B cell (primary cell): ENCODE data around the gene NOL3. TPM values are rescaled to one million over a fixed set of nuclear protein-coding genes. Genes with fewer than 3 reads are reported as not detected.
A peak's percentile ranks its signal among the peaks of the same experiment; 100 is the strongest.

Experiments used
- ATAC-seq: fragments of 200-7000 bp; cut with Tn5 transposase; one replicate; pipeline ENCODE4 v1.10.0; 2021; ENCODE audit warnings: low read depth, mild to moderate bottlenecking, moderate number of reproducible peaks, moderate library complexity
- CTCF ChIA-PET: fragments of 350-600 bp; sonication (Branson Sonifier 250); formaldehyde crosslinking; loops from one replicate; lab custom pipeline; 2021; ENCODE audit warnings: antibody characterized with exemption, inconsistent platforms; lab: Charles Lee
- POLR2A ChIA-PET: fragments of 350-600 bp; sonication (Branson Sonifier 250); formaldehyde crosslinking; loops from one replicate; lab custom pipeline; 2021; ENCODE audit warnings: antibody characterized with exemption; lab: Charles Lee
- DNase-seq: peaks from one replicate; pipeline ENCODE4 v3.0.0; 2013
- H2AFZ ChIP-seq: 2 replicates; pipeline ENCODE4 v1.6.1; 2012; ENCODE audit warnings: mild to moderate bottlenecking, low read depth, low read length; ENCODE audit not compliant: insufficient read depth, poor library complexity, severe bottlenecking
- H3K27ac ChIP-seq, 2 donors: 1 replicate in 1 of 2; 2 replicates in 1 of 2; pipeline ENCODE4 v1.5.1; 2012 to 2013; ENCODE audit warnings: low read length in 2 of 2, mild to moderate bottlenecking in 2 of 2, moderate library complexity in 1 of 2
- H3K27me3 ChIP-seq, 4 experiments: fragments of 200-600 bp in 1 of 4; sonication (generic) in 1 of 4; replicated peaks in 1 of 4; 1 replicate in 2 of 4; 2 replicates in 2 of 4; pipeline versions ENCODE4 v1.6.1 to v1.7.0; 2013 to 2016; ENCODE audit warnings: low read length in 3 of 4, mild to moderate bottlenecking in 2 of 4, mixed read lengths in 1 of 4, moderate library complexity in 1 of 4; ENCODE audit not compliant: insufficient read depth in 4 of 4, control insufficient read depth in 3 of 4; ENCODE audit errors: control extremely low read depth in 1 of 4
- H3K36me3 ChIP-seq, 2 experiments: replicated peaks in 1 of 2; 1 replicate in 1 of 2; 2 replicates in 1 of 2; pipeline versions ENCODE4 v1.6.1 to v1.7.1; 2013; ENCODE audit warnings: low read length in 1 of 2; ENCODE audit not compliant: insufficient read depth in 2 of 2, control insufficient read depth in 1 of 2; ENCODE audit errors: control extremely low read depth in 1 of 2, extremely low read depth in 1 of 2
- H3K4me1 ChIP-seq, 2 donors: fragments of 200-600 bp in 1 of 2; sonication (generic) in 1 of 2; 1 replicate in 1 of 2; 2 replicates in 1 of 2; pipeline versions ENCODE4 v1.5.1 to v1.6.1; 2013 to 2017; ENCODE audit warnings: low read length in 2 of 2; ENCODE audit not compliant: control insufficient read depth in 2 of 2, insufficient read depth in 2 of 2
- H3K4me2 ChIP-seq: replicated peaks from 2 replicates; pipeline ENCODE3; 2012; ENCODE audit warnings: mild to moderate bottlenecking, low read depth, low read length; ENCODE audit not compliant: poor library complexity, severe bottlenecking
- H3K4me3 ChIP-seq, 5 experiments: fragments of 200-600 bp in 1 of 5; sonication (generic) in 1 of 5; 1 replicate in 3 of 5; 2 replicates in 2 of 5; pipeline versions ENCODE4 v1.5.1 to v1.7.0; 2011 to 2016; ENCODE audit warnings: low read length in 4 of 5, mild to moderate bottlenecking in 4 of 5, low read depth in 2 of 5, control low read depth in 1 of 5, moderate library complexity in 1 of 5; ENCODE audit not compliant: insufficient read depth in 1 of 5; ENCODE audit errors: control extremely low read depth in 1 of 5, extremely low read depth in 1 of 5
- H3K79me2 ChIP-seq: fragments of 200-600 bp; sonication (generic); one replicate; pipeline ENCODE4 v1.6.0; 2016; ENCODE audit warnings: low read length; ENCODE audit not compliant: control insufficient read depth, insufficient read depth
- H3K9ac ChIP-seq: fragments of 200-600 bp; sonication (generic); 2 replicates; pipeline ENCODE4 v1.6.1; 2017; ENCODE audit warnings: mild to moderate bottlenecking, low read length, moderate library complexity
- H3K9me3 ChIP-seq, 3 donors: one replicate each; pipeline versions ENCODE4 v1.6.1 to v1.7.1; 2013; ENCODE audit warnings: low read length in 2 of 3; ENCODE audit not compliant: control insufficient read depth in 2 of 3, insufficient read depth in 1 of 3; ENCODE audit errors: control extremely low read depth in 1 of 3
- H4K20me1 ChIP-seq: 2 replicates; pipeline ENCODE4 v1.6.0; 2012; ENCODE audit warnings: mild to moderate bottlenecking, low read length; ENCODE audit not compliant: insufficient read depth, control insufficient read depth, poor library complexity, severe bottlenecking
- H3K27ac Mint-ChIP-seq: one replicate; pipeline ENCODE4 v1.8.0; 2021; ENCODE audit warnings: mixed read lengths
- H3K27me3 Mint-ChIP-seq: one replicate; pipeline ENCODE4 v1.8.0; 2021; ENCODE audit warnings: mixed read lengths
- H3K4me1 Mint-ChIP-seq: one replicate; pipeline ENCODE4 v1.8.0; 2021; ENCODE audit warnings: mixed read lengths
- H3K4me3 Mint-ChIP-seq: one replicate; pipeline ENCODE4 v1.8.0; 2021; ENCODE audit warnings: mixed read lengths
- H3K9me3 Mint-ChIP-seq: one replicate; pipeline ENCODE4 v1.8.0; 2022; ENCODE audit warnings: mixed read lengths; ENCODE audit not compliant: insufficient read depth
- CTCF ChIP-seq: fragments of 200-600 bp; IDR thresholded peaks from one replicate; pipeline ENCODE4 v1.8.0; 2022; ENCODE audit warnings: antibody characterized with exemption, mild to moderate bottlenecking
- EZH2 ChIP-seq: IDR thresholded peaks from 2 replicates; pipeline ENCODE4 v1.6.1; 2012; ENCODE audit warnings: borderline replicate concordance, low read depth, mild to moderate bottlenecking, moderate library complexity, low read length; ENCODE audit not compliant: insufficient read depth, poor library complexity, severe bottlenecking
- WGBS: methylation state at CpG from one replicate; pipeline ENCODE4 v1.1.5; 2013; ENCODE audit warnings: missing lambda C conversion rate; ENCODE audit not compliant: insufficient coverage; 5-methylcytosine and 5-hydroxymethylcytosine counted together
- intact Hi-C: fragments of 100-400 bp; cut with micrococcal nuclease; formaldehyde crosslinking; loops from one replicate; pipeline ENCODE4 v1.10.0; 2022
- polyA plus RNA-seq: library from polyadenylated mRNA; depleted of rRNA; stranded (reverse); fragments of >200 nt; gene quantifications from 2 replicates; pipeline ENCODE4 v1.2.3, GENCODE V29; 2012
- total RNA-seq, 2 donors: library from RNA; stranded (reverse); fragments of 120-200 nt in 1 of 2; gene quantifications; 1 replicate in 1 of 2; 2 replicates in 1 of 2; pipeline versions ENCODE4 v1.2.3 to v1.2.4, GENCODE V29; 2013 to 2022

NOL3 gene
- total and polyA plus RNA-seq, 2 donors (not counting 1 experiment from before 2014, with no cell fraction given) = 0.60 to 0.96 TPM

- peak; percentile 35 for DNase-seq
- peaks cover 0 to 25% (median 7%) of the 10 kb centered on the region in 4 experiments for H3K27me3 ChIP-seq
- peaks cover 51% of the 10 kb centered on the region for H4K20me1 ChIP-seq
- POLR2A ChIA-PET = interaction anchor here (0.5 to 1.0 kb wide), 4 partner anchors 9 to 239 kb away, joined by 3 to 9 read pairs (median 4); no protein-coding TSS in a partner anchor
- TF ChIP-seq CTCF (no peak), EZH2 (no peak)
- peak overlapping the region; percentile 9 for H2AFZ ChIP-seq
- no peak for ATAC-seq
- Mint-ChIP-seq H3K27me3 (peaks cover 4% of the 10 kb centered on the region), H3K4me1 (peaks cover 48% of the 10 kb centered on the region), H3K4me3 (peak overlapping the region; percentile 72), H3K9me3 (no peaks in the 10 kb centered on the region), H3K27ac (no peak overlapping the region)
- H3K27ac ChIP-seq = no peak overlapping the region
- H3K36me3 ChIP-seq = no peaks in the 10 kb centered on the region
- peak overlapping the region; percentile 71 for H3K4me2 ChIP-seq
- H3K4me3 ChIP-seq = peak overlapping the region in 2 of 5 experiments; percentile 8 to 29
- CTCF ChIA-PET = interaction anchor here (0.6 to 2.6 kb wide), 61 partner anchors 9 to 597 kb away, joined by 3 to 27 read pairs (median 4); partner anchors contain the start of genes ATP6V0D1, CBFB, CES3 and NOL3
- intact Hi-C loops = loop anchor here (1.0 to 2.0 kb wide), 4 partner anchors 45 to 207 kb away; partner anchors contain the start of gene PHAF1
- peaks cover 37 to 46% of the 10 kb centered on the region in 2 donors for H3K4me1 ChIP-seq
- no peaks in the 10 kb centered on the region for H3K79me2 ChIP-seq
- H3K9me3 ChIP-seq = peaks cover 0 to 10% (median 0%) of the 10 kb centered on the region in 3 donors
- H3K9ac ChIP-seq = no peak overlapping the region
- WGBS = 56% methylated on average over 53 of the region's 61 CpGs
Measured at GRCh38 chr16:67154578-67155294, 15.6 kb upstream of the NOL3 start.
